H1 (cell line): Measurements from ENCODE around the gene ZNF394.

Experiments
- CREB1 ChIP-seq: IDR thresholded peaks from 2 replicates; pipeline ENCODE4 v1.6.1; 2012; ENCODE audit warnings: inconsistent platforms
- CTCF ChIP-seq, 3 experiments: IDR thresholded peaks; 1 replicate in 2 of 3; 2 replicates in 1 of 3; pipeline versions ENCODE4 v1.5.1 to v1.6.1; 2011; ENCODE audit warnings: low read length in 3 of 3, mild to moderate bottlenecking in 3 of 3, inconsistent platforms in 2 of 3, low read depth in 1 of 3, moderate library complexity in 1 of 3; ENCODE audit not compliant: insufficient read depth in 1 of 3; ENCODE audit errors: control extremely low read depth in 1 of 3
- EP300 ChIP-seq, 2 experiments: IDR thresholded peaks; 1 replicate in 1 of 2; 2 replicates in 1 of 2; pipeline ENCODE4 v1.6.1; 2011 to 2012; ENCODE audit warnings: low read depth in 2 of 2, low read length in 2 of 2, mild to moderate bottlenecking in 2 of 2, borderline replicate concordance in 1 of 2, inconsistent platforms in 1 of 2, moderate library complexity in 1 of 2
- POLR2AphosphoS5 ChIP-seq: IDR thresholded peaks from 2 replicates; pipeline ENCODE4 v1.6.1; 2011; ENCODE audit warnings: low read depth, low read length
- RFX5 ChIP-seq: IDR thresholded peaks from 2 replicates; pipeline ENCODE4 v1.6.1; 2011; ENCODE audit warnings: low read depth, low read length, improper control_type of control experiment, borderline replicate concordance
- SRF ChIP-seq: IDR thresholded peaks from 2 replicates; pipeline ENCODE4 v1.6.1; 2011; ENCODE audit warnings: mild to moderate bottlenecking, low read depth, low read length, moderate library complexity
- YY1 ChIP-seq: IDR thresholded peaks from 2 replicates; pipeline ENCODE4 v1.6.1; 2011; ENCODE audit warnings: low read depth, mild to moderate bottlenecking, low read length

GRCh38 chr7:99452541-99452940, 47.5 kb downstream of the ZNF394 start:
- TF ChIP-seq POLR2AphosphoS5: no peak
- TF ChIP-seq SRF: no peak
- TF ChIP-seq RFX5: no peak
- no peak for TF ChIP-seq CREB1
- no peak for TF ChIP-seq YY1
- no peak for TF ChIP-seq CTCF (IDR thresholded peaks at IDR 0.05; ENCODE audit: control extremely low read depth in 1 of 3, insufficient read depth in 1 of 3, low read depth in 1 of 3, low read length in 3 of 3)
- no peak for TF ChIP-seq EP300 (IDR thresholded peaks at IDR 0.05; ENCODE audit: borderline replicate concordance in 1 of 2, low read depth in 2 of 2, low read length in 2 of 2)
